COLO829 (cell line): ENCODE measurements around the gene PCDHB11.
"Not testable (repeated sequence)": the region's sequence is repeated elsewhere in the genome, so short reads cannot be mapped to it uniquely, and the experiment has no call there.

Source experiments
- DNase-seq: peaks from one replicate; pipeline ENCODE4 v3.0.0; 2012; ENCODE audit warnings: low spot score

The PCDHB11 gene

DNA sequence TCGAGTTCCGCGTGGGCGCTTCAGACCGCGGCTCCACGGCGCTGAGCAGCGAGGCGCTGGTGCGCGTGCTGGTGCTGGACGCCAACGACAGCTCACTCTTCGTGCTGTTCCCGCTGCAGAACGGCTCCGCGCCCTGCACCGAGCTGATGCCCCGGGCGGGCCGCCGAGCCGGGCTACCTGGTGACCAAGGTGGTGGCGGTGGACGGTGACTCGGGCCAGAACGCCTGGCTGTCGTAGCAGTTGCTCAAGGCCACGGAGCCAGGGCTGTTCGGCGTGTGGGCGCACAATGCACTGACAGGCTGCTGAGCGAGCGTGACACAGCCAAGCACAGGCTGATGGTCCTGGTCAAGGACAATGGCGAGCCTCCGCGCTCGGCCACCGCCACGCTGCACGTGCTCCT lies 42.1 kb downstream of the PCDHB11 start:
- DNase-seq: no peak

DNA sequence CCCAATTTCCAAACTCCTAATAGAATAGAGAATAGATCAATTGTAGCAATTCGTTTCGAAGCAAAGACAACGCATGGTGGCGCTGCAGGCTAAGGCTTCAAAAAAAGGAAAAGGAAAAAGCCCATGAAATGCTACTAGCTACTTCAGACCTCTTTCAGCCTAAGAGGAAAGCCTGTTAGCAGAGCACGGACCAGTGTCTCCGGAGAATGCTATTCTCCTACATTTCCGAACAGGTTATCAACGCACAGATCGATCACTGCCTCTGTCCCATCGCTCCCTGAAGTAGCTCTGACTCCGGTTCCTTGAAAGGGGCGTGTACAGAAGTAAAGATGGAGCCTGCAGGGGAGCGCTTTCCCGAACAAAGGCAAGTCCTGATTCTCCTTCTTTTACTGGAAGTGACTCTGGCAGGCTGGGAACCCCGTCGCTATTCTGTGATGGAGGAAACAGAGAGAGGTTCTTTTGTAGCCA lies 45.9 kb downstream of the PCDHB11 start, which contains the start of gene PCDHB15:
Gene PCDHB15 (plus strand): TSS at position 146 of the 468 bp plus-strand sequence. CDS start 184 bp downstream, at position 330.
- DNase-seq: peak; percentile 32

DNA sequence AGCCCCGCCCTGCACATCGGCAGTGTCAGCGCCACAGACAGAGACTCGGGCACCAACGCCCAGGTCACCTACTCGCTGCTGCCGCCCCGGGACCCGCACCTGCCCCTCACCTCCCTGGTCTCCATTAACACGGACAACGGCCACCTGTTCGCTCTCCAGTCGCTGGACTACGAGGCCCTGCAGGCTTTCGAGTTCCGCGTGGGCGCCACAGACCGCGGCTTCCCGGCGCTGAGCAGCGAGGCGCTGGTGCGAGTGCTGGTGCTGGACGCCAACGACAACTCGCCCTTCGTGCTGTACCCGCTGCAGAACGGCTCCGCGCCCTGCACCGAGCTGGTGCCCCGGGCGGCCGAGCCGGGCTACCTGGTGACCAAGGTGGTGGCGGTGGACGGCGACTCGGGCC lies 47.5 kb downstream of the PCDHB11 start:
- not testable (repeated sequence) for DNase-seq

DNA sequence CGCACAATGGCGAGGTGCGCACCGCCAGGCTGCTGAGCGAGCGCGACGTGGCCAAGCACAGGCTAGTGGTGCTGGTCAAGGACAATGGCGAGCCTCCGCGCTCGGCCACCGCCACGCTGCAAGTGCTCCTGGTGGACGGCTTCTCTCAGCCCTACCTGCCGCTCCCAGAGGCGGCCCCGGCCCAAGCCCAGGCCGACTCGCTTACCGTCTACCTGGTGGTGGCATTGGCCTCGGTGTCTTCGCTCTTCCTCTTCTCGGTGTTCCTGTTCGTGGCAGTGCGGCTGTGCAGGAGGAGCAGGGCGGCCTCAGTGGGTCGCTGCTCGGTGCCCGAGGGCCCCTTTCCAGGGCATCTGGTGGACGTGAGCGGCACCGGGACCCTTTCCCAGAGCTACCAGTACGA lies 48.0 kb downstream of the PCDHB11 start:
- DNase-seq: not testable (repeated sequence)

DNA sequence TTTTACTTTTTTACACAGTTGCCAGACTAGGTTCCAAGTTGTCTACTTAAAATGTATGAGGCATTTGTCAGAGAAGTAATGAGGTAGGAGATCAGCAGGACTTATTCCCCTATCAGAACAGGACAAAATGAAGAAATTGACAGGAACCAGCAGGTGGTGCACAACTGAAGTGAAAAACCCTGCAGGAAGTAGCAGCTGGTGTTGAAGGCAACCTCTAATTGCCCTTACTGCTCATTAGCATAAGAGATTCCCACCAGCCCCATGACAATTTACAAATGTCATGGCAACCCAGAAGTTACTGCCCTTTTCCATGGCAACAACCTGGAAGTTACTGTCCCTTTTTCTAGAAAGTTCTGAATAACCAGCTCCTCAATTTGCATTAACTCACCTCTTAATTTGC lies 51.1 kb downstream of the PCDHB11 start:
- no peak for DNase-seq
